ENCODE measurements around the gene DRGX.

The DRGX gene

GRCh38 chr10:49395741-49396665, at the start of gene DRGX:
DRGX (minus strand) TSS chr10:49396089; CDS start chr10:49395440, 649 bp downstream.
- no peak within 1 kb of the TSS for H3K27ac ChIP-seq (ENCODE audit: extremely low read depth, low read depth, low read length)
- TF ChIP-seq ZNF423 (tag by site-specific recombination; IDR thresholded peaks at IDR 0.05), result no peak
- TF ChIP-seq ZNF280C (tag by site-specific recombination; IDR thresholded peaks at IDR 0.05), result no peak
- TF ChIP-seq ZNF514 (tag by site-specific recombination; IDR thresholded peaks at IDR 0.05), result no peak
- TF ChIP-seq MYNN (tag by site-specific recombination; IDR thresholded peaks at IDR 0.05; ENCODE audit: borderline replicate concordance), result no peak
- TF ChIP-seq, protein P1, sequence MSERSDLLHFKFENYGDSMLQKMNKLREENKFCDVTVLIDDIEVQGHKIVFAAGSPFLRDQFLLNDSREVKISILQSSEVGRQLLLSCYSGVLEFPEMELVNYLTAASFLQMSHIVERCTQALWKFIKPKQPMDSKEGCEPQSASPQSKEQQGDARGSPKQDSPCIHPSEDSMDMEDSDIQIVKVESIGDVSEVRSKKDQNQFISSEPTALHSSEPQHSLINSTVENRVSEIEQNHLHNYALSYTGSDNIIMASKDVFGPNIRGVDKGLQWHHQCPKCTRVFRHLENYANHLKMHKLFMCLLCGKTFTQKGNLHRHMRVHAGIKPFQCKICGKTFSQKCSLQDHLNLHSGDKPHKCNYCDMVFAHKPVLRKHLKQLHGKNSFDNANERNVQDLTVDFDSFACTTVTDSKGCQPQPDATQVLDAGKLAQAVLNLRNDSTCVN (tag by site-specific recombination; optimal IDR thresholded peaks at IDR 0.05), result no peak
- TF ChIP-seq GLI4 (tag by site-specific recombination; IDR thresholded peaks at IDR 0.05), result no peak
- TF ChIP-seq ZSCAN30 (tag by site-specific recombination; IDR thresholded peaks at IDR 0.05), result no peak
- TF ChIP-seq, protein P2, sequence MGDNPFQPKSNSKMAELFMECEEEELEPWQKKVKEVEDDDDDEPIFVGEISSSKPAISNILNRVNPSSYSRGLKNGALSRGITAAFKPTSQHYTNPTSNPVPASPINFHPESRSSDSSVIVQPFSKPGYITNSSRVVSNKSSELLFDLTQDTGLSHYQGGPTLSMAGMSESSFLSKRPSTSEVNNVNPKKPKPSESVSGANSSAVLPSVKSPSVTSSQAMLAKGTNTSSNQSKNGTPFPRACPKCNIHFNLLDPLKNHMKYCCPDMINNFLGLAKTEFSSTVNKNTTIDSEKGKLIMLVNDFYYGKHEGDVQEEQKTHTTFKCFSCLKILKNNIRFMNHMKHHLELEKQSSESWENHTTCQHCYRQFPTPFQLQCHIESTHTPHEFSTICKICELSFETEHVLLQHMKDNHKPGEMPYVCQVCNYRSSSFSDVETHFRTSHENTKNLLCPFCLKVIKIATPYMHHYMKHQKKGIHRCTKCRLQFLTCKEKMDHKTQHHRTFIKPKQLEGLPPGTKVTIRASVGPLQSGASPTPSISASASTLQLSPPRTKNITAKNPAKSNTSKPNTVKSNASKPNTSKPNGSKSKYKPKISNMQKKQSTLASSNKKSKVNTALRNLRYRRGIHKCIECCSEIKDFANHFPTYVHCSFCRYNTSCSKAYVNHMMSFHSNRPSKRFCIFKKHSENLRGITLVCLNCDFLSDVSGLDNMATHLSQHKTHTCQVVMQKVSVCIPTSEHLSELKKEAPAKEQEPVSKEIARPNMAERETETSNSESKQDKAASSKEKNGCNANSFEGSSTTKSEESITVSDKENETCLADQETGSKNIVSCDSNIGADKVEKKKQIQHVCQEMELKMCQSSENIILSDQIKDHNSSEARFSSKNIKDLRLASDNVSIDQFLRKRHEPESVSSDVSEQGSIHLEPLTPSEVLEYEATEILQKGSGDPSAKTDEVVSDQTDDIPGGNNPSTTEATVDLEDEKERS (tag by site-specific recombination; IDR thresholded peaks at IDR 0.05), result no peak
- TF ChIP-seq ZNF600 (tag by site-specific recombination; IDR thresholded peaks at IDR 0.05), result no peak
- TF ChIP-seq ZNF169 (tag by site-specific recombination; IDR thresholded peaks at IDR 0.05), result no peak
- TF ChIP-seq ZNF398 (tag by site-specific recombination; IDR thresholded peaks at IDR 0.05), result no peak
- TF ChIP-seq ZBTB48 (tag by site-specific recombination; IDR thresholded peaks at IDR 0.05), result no peak
- TF ChIP-seq ZNF239 (tag by site-specific recombination; IDR thresholded peaks at IDR 0.05), result no peak
- no peak for TF ChIP-seq SP2 (tag by site-specific recombination; IDR thresholded peaks at IDR 0.05)
- no peak for TF ChIP-seq MZF1 (tag by site-specific recombination; IDR thresholded peaks at IDR 0.05; ENCODE audit: borderline replicate concordance)
- TF ChIP-seq ZNF132 (tag by site-specific recombination; IDR thresholded peaks at IDR 0.05; ENCODE audit: borderline replicate concordance), result no peak
- TF ChIP-seq ZFP37 (tag by site-specific recombination; IDR thresholded peaks at IDR 0.05), result no peak
- TF ChIP-seq ZNF549 (tag by site-specific recombination; IDR thresholded peaks at IDR 0.05), result no peak
- no peaks in the 10 kb centered on the region for H3K36me3 ChIP-seq (ENCODE audit: control insufficient read depth in 2 of 2, insufficient read depth in 1 of 2, low read length in 2 of 2)
- peaks cover 2% of the 10 kb centered on the region for H3K4me1 ChIP-seq (ENCODE audit: control insufficient read depth, insufficient read depth, low read length)
- ChIA-PET POLR2A (no interaction called here), CTCF (interaction anchor here (1.4 to 2.1 kb wide), 2 partner anchors 11 to 15 kb away, joined by 3 to 7 read pairs; no protein-coding TSS in a partner anchor)
- H3K9me3 ChIP-seq (ENCODE audit: control insufficient read depth, insufficient read depth, low read depth, low read length), result no peaks in the 10 kb centered on the region
- no peak within 1 kb of the TSS for H3K4me3 ChIP-seq (ENCODE audit: low read depth, low read length)

Measured in HEK293 (cell line).